H9 (cell line): Measurements from ENCODE around the gene R3HCC1L. TPM values are rescaled to one million over a fixed set of nuclear protein-coding genes. Genes with fewer than 3 reads are reported as not detected.

Experiments
- DNase-seq: peaks from one replicate; pipeline ENCODE4 v3.0.0-alpha.2; 2017
- H2AFZ ChIP-seq: one replicate; pipeline ENCODE4 v1.6.1; 2013; ENCODE audit warnings: mild to moderate bottlenecking, low read length, control low read depth, moderate library complexity
- H2AK5ac ChIP-seq: 2 replicates; pipeline ENCODE4 v1.6.1; 2013; ENCODE audit warnings: low read length, control low read depth, mixed read lengths; ENCODE audit not compliant: insufficient read length
- H2BK120ac ChIP-seq: one replicate; pipeline ENCODE4 v1.6.1; 2013; ENCODE audit warnings: low read depth, mild to moderate bottlenecking, low read length, control low read depth, inconsistent platforms; ENCODE audit not compliant: poor library complexity, severe bottlenecking
- H2BK12ac ChIP-seq: 2 replicates; pipeline ENCODE4 v1.6.1; 2013; ENCODE audit warnings: low read length, control low read depth, mixed read lengths, low read depth; ENCODE audit not compliant: insufficient read length
- H2BK15ac ChIP-seq: 2 replicates; pipeline ENCODE4 v1.6.1; 2013; ENCODE audit warnings: low read depth, low read length, control low read depth
- H2BK20ac ChIP-seq: one replicate; pipeline ENCODE4 v1.6.1; 2013; ENCODE audit warnings: low read depth, mild to moderate bottlenecking, low read length, control low read depth, inconsistent platforms; ENCODE audit not compliant: poor library complexity, severe bottlenecking
- H2BK5ac ChIP-seq: 2 replicates; pipeline ENCODE4 v1.6.1; 2013; ENCODE audit warnings: low read length, control low read depth, mixed read lengths; ENCODE audit not compliant: insufficient read length
- H3K14ac ChIP-seq: 2 replicates; pipeline ENCODE4 v1.6.1; 2013; ENCODE audit warnings: low read length, control low read depth; ENCODE audit not compliant: insufficient read depth
- H3K18ac ChIP-seq: 2 replicates; pipeline ENCODE4 v1.6.1; 2013; ENCODE audit warnings: low read depth, mild to moderate bottlenecking, mixed read lengths, low read length, control low read depth; ENCODE audit not compliant: insufficient read length
- H3K23ac ChIP-seq: 2 replicates; pipeline ENCODE4 v1.6.1; 2013; ENCODE audit warnings: low read length, control low read depth, mixed read lengths, low read depth; ENCODE audit not compliant: insufficient read length
- H3K23me2 ChIP-seq: 2 replicates; pipeline ENCODE4 v1.6.1; 2013; ENCODE audit warnings: low read depth, mild to moderate bottlenecking, mixed read lengths, low read length, control low read depth; ENCODE audit not compliant: insufficient read length, poor library complexity, severe bottlenecking
- H3K27ac ChIP-seq: 2 replicates; pipeline ENCODE4 v1.5.1; 2013; ENCODE audit warnings: low read length, control low read depth, mixed read lengths, low read depth; ENCODE audit not compliant: insufficient read length
- H3K27me3 ChIP-seq: 2 replicates; pipeline ENCODE4 v1.6.1; 2013; ENCODE audit warnings: low read length, control low read depth, inconsistent platforms; ENCODE audit not compliant: insufficient read depth
- H3K4ac ChIP-seq: 2 replicates; pipeline ENCODE4 v1.6.1; 2013; ENCODE audit warnings: low read depth, mild to moderate bottlenecking, control low read depth, inconsistent platforms, low read length, moderate library complexity
- H3K4me1 ChIP-seq: 2 replicates; pipeline ENCODE4 v1.6.1; 2013; ENCODE audit warnings: low read length, control low read depth, inconsistent platforms; ENCODE audit not compliant: insufficient read depth
- H3K4me2 ChIP-seq: 2 replicates; pipeline ENCODE4 v1.6.1; 2013; ENCODE audit warnings: low read length, control low read depth, mixed read lengths; ENCODE audit not compliant: insufficient read length, insufficient read depth
- H3K56ac ChIP-seq: 2 replicates; pipeline ENCODE4 v1.6.1; 2013; ENCODE audit warnings: low read depth, mild to moderate bottlenecking, mixed read lengths, low read length, control low read depth; ENCODE audit not compliant: insufficient read length
- H3K79me1 ChIP-seq: 2 replicates; pipeline ENCODE4 v1.6.1; 2013; ENCODE audit warnings: low read depth, mild to moderate bottlenecking, moderate library complexity, low read length, control low read depth, inconsistent platforms; ENCODE audit not compliant: insufficient read depth, poor library complexity, severe bottlenecking
- H3K79me2 ChIP-seq: 2 replicates; pipeline ENCODE4 v1.6.1; 2013; ENCODE audit warnings: low read length, control low read depth, inconsistent platforms; ENCODE audit not compliant: insufficient read depth
- H3K9ac ChIP-seq: 2 replicates; pipeline ENCODE4 v1.6.1; 2013; ENCODE audit warnings: low read length, control low read depth, mixed read lengths; ENCODE audit not compliant: insufficient read length; ENCODE audit errors: extremely low read depth
- H3K9me3 ChIP-seq: one replicate; pipeline ENCODE4 v1.6.1; 2013; ENCODE audit warnings: low read depth, low read length, inconsistent platforms; ENCODE audit not compliant: control insufficient read depth
- H3T11ph ChIP-seq: one replicate; pipeline ENCODE4 v1.6.1; 2013; ENCODE audit warnings: mild to moderate bottlenecking, low read length, control low read depth, inconsistent platforms
- H4K20me1 ChIP-seq: one replicate; pipeline ENCODE4 v1.6.1; 2013; ENCODE audit not compliant: control insufficient read depth, insufficient read length, insufficient read depth
- H4K5ac ChIP-seq: 2 replicates; pipeline ENCODE4 v1.6.1; 2013; ENCODE audit warnings: low read depth, mild to moderate bottlenecking, mixed read lengths, low read length, control low read depth; ENCODE audit not compliant: insufficient read length
- H4K8ac ChIP-seq: replicated peaks from 2 replicates; pipeline ENCODE4 v1.6.1; 2013; ENCODE audit warnings: low read length, control low read depth, mixed read lengths, low read depth; ENCODE audit not compliant: insufficient read length
- H4K91ac ChIP-seq: 2 replicates; pipeline ENCODE4 v1.6.1; 2013; ENCODE audit warnings: low read depth, mild to moderate bottlenecking, moderate library complexity, mixed read lengths, low read length, control low read depth; ENCODE audit not compliant: insufficient read length
- H3K27ac Mint-ChIP-seq, 3 experiments: 2 replicates in 2 of 3; 3 replicates in 1 of 3; pipeline ENCODE4 v1.8.0; 2020 to 2021; ENCODE audit warnings: mixed read lengths in 3 of 3, mild to moderate bottlenecking in 1 of 3, moderate library complexity in 1 of 3
- H3K27me3 Mint-ChIP-seq: 2 replicates; pipeline ENCODE4 v1.8.0; 2021; ENCODE audit warnings: low read depth, mild to moderate bottlenecking, moderate library complexity, mixed read lengths
- H3K36me3 Mint-ChIP-seq, 3 experiments: 2 replicates in 2 of 3; 3 replicates in 1 of 3; pipeline ENCODE4 v1.8.0; 2020 to 2021; ENCODE audit warnings: low read depth in 3 of 3, mixed read lengths in 3 of 3; ENCODE audit not compliant: insufficient read depth in 1 of 3
- H3K4me1 Mint-ChIP-seq, 2 experiments: 2 replicates each; pipeline ENCODE4 v1.8.0; 2020; ENCODE audit warnings: mixed read lengths in 2 of 2
- H3K4me3 Mint-ChIP-seq, 2 experiments: 2 replicates in 1 of 2; 3 replicates in 1 of 2; pipeline ENCODE4 v1.8.0; 2020 to 2021; ENCODE audit warnings: mild to moderate bottlenecking in 2 of 2, mixed read lengths in 2 of 2, moderate library complexity in 1 of 2
- H3K9me3 Mint-ChIP-seq, 2 experiments: 2 replicates in 1 of 2; 3 replicates in 1 of 2; pipeline ENCODE4 v1.8.0; 2020; ENCODE audit warnings: mild to moderate bottlenecking in 2 of 2, mixed read lengths in 2 of 2, moderate library complexity in 1 of 2
- CTCF ChIP-seq: fragments of 200-600 bp; sonication (generic); conservative IDR thresholded peaks from 3 replicates; pipeline ENCODE4 v1.8.0; 2021; ENCODE audit warnings: antibody characterized with exemption, mild to moderate bottlenecking
- WGBS: extraction: QIAGEN DNeasy Blood & Tissue Kit; methylation state at CpG from one replicate; pipeline ENCODE4 v1.1.7; 2013; ENCODE audit warnings: missing lambda C conversion rate, low lambda C conversion rate, mixed read lengths; ENCODE audit not compliant: insufficient read length; ENCODE audit errors: extremely low coverage; 5-methylcytosine and 5-hydroxymethylcytosine counted together
- total RNA-seq: library from RNA; stranded (reverse); gene quantifications from 2 replicates; pipeline ENCODE4 v1.2.1, GENCODE V29; 2021

Gene R3HCC1L
- total RNA-seq, 1 experiment from 2014 or later: 18.5 TPM

- Histone ChIP-seq H3K27ac (no peak overlapping the region), H3K9me3 (no peaks in the 10 kb centered on the region), H3K9ac (no peak overlapping the region), H2BK5ac (no peak overlapping the region), H2BK20ac (no peak overlapping the region), H3T11ph (no peak overlapping the region), H4K5ac (no peak overlapping the region), H2BK15ac (no peak overlapping the region), H4K91ac (no peak overlapping the region), H3K79me2 (no peaks in the 10 kb centered on the region), H3K23me2 (no peaks in the 10 kb centered on the region), H3K56ac (no peak overlapping the region), H3K4ac (no peak overlapping the region), H2BK12ac (no peak overlapping the region), H3K4me2 (no peak overlapping the region), H2AK5ac (no peak overlapping the region), H3K14ac (no peak overlapping the region), H3K23ac (no peak overlapping the region), H3K79me1 (no peaks in the 10 kb centered on the region), H2BK120ac (no peak overlapping the region), H3K18ac (no peak overlapping the region), H4K20me1 (no peaks in the 10 kb centered on the region), H3K4me1 (peaks cover 6% of the 10 kb centered on the region; the same call in 1 of the 2 replicates), H2AFZ (no peak overlapping the region), H4K8ac (no peak overlapping the region), H3K27me3 (no peaks in the 10 kb centered on the region)
- H3K9me3 Mint-ChIP-seq: no peaks in the 10 kb centered on the region
- H3K4me3 Mint-ChIP-seq: no peak overlapping the region
- no peak for TF ChIP-seq CTCF
- no peak for DNase-seq
- H3K27me3 Mint-ChIP-seq: no peaks in the 10 kb centered on the region
- H3K36me3 Mint-ChIP-seq: peaks cover 7 to 25% (median 20%) of the 10 kb centered on the region in 3 experiments; a peak in 6 of 7 replicates
- WGBS: no CpG with 5 or more reads among the region's 2 CpGs
- no peak overlapping the region for H3K27ac Mint-ChIP-seq
- peaks cover 26 to 28% of the 10 kb centered on the region in 2 experiments for H3K4me1 Mint-ChIP-seq
Observed at GRCh38 chr10:98167191-98167590, 32.7 kb downstream of the R3HCC1L start.
